22Rv1 (cell line): Measurements from ENCODE around the gene PLCE1.

Experiments
- ZFX ChIP-seq: fragments of 450-650 bp; IDR thresholded peaks from 2 replicates; pipeline ENCODE4 v1.6.1; 2017; ENCODE audit warnings: antibody characterized with exemption, borderline replicate concordance
- TF ChIP-seq, protein P1 (sequence below): fragments of 450-650 bp; IDR thresholded peaks from 2 replicates; pipeline ENCODE4 v1.5.1; 2017; ENCODE audit warnings: mild to moderate bottlenecking

DNA sequence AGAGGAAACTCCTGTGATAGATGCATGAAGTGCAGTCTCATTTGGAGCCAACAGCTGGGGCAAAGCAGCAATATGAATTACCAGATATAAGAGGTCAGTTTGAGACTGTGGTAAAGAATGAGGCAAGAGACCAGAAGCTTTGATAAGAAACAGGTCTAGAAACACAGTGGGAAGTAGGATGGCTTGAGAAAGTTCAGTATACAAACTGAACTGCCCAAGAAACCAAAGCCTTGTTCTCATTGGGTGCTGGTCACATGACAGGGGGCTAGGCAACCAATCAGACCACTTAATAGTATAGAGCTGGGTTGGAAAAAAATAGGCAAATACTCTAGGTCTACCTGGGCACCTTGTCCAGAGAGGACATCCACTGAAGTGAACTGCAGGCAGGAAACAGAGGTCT, 46.2 kb upstream of the PLCE1 start:
- TF ChIP-seq, protein P1, sequence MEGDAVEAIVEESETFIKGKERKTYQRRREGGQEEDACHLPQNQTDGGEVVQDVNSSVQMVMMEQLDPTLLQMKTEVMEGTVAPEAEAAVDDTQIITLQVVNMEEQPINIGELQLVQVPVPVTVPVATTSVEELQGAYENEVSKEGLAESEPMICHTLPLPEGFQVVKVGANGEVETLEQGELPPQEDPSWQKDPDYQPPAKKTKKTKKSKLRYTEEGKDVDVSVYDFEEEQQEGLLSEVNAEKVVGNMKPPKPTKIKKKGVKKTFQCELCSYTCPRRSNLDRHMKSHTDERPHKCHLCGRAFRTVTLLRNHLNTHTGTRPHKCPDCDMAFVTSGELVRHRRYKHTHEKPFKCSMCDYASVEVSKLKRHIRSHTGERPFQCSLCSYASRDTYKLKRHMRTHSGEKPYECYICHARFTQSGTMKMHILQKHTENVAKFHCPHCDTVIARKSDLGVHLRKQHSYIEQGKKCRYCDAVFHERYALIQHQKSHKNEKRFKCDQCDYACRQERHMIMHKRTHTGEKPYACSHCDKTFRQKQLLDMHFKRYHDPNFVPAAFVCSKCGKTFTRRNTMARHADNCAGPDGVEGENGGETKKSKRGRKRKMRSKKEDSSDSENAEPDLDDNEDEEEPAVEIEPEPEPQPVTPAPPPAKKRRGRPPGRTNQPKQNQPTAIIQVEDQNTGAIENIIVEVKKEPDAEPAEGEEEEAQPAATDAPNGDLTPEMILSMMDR = no peak
- no peak for TF ChIP-seq ZFX
